Esophagus muscularis mucosa (tissue), 4 donors: Measurements from ENCODE around the gene THYN1.

ENCODE experiments used
- CTCF ChIP-seq, 3 experiments: fragments of 200-600 bp in 2 of 3; fragments of 450-650 bp in 1 of 3; sonication (generic) in 2 of 3; IDR thresholded peaks; one replicate each; pipeline ENCODE4 v1.5.1; 2017 to 2019; ENCODE audit warnings: antibody characterized with exemption in 3 of 3, mild to moderate bottlenecking in 2 of 3, moderate library complexity in 1 of 3
- EP300 ChIP-seq: sonication (generic); formaldehyde crosslinking; IDR thresholded peaks from one replicate; pipeline ENCODE4 v1.6.1; 2017; ENCODE audit warnings: antibody characterized with exemption
- POLR2A ChIP-seq: fragments of 450-650 bp; IDR thresholded peaks from one replicate; pipeline ENCODE4 v1.6.1; 2017; ENCODE audit warnings: antibody characterized with exemption, moderate library complexity, mild to moderate bottlenecking, low read depth
- POLR2AphosphoS5 ChIP-seq, 2 donors: sonication (generic); formaldehyde crosslinking; IDR thresholded peaks; one replicate each; pipeline ENCODE4 v1.6.1; 2017; ENCODE audit warnings: antibody characterized with exemption in 2 of 2

- no peak for TF ChIP-seq CTCF (IDR thresholded peaks at IDR 0.05)
- no peak for TF ChIP-seq EP300
- peak in 1 of 2 donors; percentile 44 for TF ChIP-seq POLR2AphosphoS5 (IDR thresholded peaks at IDR 0.05)
- no peak for TF ChIP-seq POLR2A
Measured at GRCh38 chr11:134224710-134225664, 28.2 kb downstream of the THYN1 start.
